Ascending aorta (tissue), 2 donors: Measurements from ENCODE around the gene RGSL1. TPM values are rescaled to one million over a fixed set of nuclear protein-coding genes. Genes with fewer than 3 reads are reported as not detected.

Source experiments
- DNase-seq, 2 donors: peaks; one replicate each; pipeline ENCODE4 v3.0.0-alpha.2; 2019; ENCODE audit warnings: low spot score in 2 of 2
- H3K27ac ChIP-seq, 2 donors: fragments of 200-600 bp; sonication (generic); one replicate each; pipeline ENCODE4 v1.5.1; 2016 to 2017; ENCODE audit warnings: mild to moderate bottlenecking in 1 of 2
- H3K27me3 ChIP-seq: fragments of 200-600 bp; sonication (generic); one replicate; pipeline ENCODE4 v1.5.1; 2017
- H3K36me3 ChIP-seq, 2 donors: fragments of 200-600 bp; sonication (generic); one replicate each; pipeline ENCODE4 v1.5.1; 2016
- H3K4me1 ChIP-seq, 2 donors: fragments of 200-600 bp; sonication (generic); one replicate each; pipeline ENCODE4 v1.5.1; 2016 to 2017; ENCODE audit warnings: mild to moderate bottlenecking in 1 of 2
- H3K4me3 ChIP-seq, 2 donors: fragments of 200-600 bp; sonication (generic); one replicate each; pipeline ENCODE4 v1.5.1; 2016 to 2017; ENCODE audit warnings: mild to moderate bottlenecking in 1 of 2
- H3K9me3 ChIP-seq, 2 donors: fragments of 200-600 bp; sonication (generic); one replicate each; pipeline ENCODE4 v1.5.1; 2016
- CTCF ChIP-seq, 3 experiments: fragments of 200-600 bp in 2 of 3; fragments of 450-650 bp in 1 of 3; sonication (generic) in 2 of 3; IDR thresholded peaks; one replicate each; pipeline ENCODE4 v1.5.1; 2016 to 2019; ENCODE audit warnings: antibody characterized with exemption in 3 of 3, mild to moderate bottlenecking in 1 of 3, moderate library complexity in 1 of 3
- intact Hi-C: fragments of 100-400 bp; cut with DNase I; formaldehyde crosslinking; loops from one replicate; pipeline ENCODE4 v1.15.1; 2023
- total RNA-seq: library from RNA; depleted of rRNA; stranded (reverse); fragments of >200 nt; gene quantifications from one replicate; pipeline ENCODE4 v1.1.0, GENCODE V29; 2016

The RGSL1 gene
- total RNA-seq, 1 donor from 2014 or later = not detected

DNA sequence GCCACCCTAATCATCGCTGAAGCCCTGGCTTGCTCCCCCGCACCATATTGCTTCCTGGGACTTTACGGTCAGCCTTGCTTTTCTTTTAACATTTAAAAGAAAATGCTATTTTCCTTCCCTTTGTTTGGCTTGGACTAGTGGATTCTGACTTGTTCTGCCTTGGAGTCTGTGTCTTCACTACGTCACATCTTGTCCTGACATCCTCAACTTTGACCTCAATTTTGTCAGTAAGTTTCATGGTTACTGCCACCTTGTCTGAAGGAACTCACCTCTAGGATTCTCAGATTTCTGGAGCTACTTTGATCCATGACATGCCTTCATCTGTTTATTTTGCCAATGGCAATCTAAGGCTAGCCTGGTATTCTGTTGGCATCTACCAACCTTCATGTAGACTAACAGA is 134.8 kb downstream of the RGSL1 start:
- intact Hi-C loops = no loop called here
- no peak for DNase-seq
- H3K27me3 ChIP-seq = no peaks in the 10 kb centered on the region
- H3K9me3 ChIP-seq = peaks cover 0 to 7% of the 10 kb centered on the region in 2 donors
- H3K36me3 ChIP-seq = peaks cover 5 to 30% of the 10 kb centered on the region in 2 donors
- no peak overlapping the region for H3K27ac ChIP-seq
- no peak for TF ChIP-seq CTCF (IDR thresholded peaks at IDR 0.05)
- H3K4me3 ChIP-seq = no peak overlapping the region
- peaks cover 0 to 15% of the 10 kb centered on the region in 2 donors for H3K4me1 ChIP-seq

DNA sequence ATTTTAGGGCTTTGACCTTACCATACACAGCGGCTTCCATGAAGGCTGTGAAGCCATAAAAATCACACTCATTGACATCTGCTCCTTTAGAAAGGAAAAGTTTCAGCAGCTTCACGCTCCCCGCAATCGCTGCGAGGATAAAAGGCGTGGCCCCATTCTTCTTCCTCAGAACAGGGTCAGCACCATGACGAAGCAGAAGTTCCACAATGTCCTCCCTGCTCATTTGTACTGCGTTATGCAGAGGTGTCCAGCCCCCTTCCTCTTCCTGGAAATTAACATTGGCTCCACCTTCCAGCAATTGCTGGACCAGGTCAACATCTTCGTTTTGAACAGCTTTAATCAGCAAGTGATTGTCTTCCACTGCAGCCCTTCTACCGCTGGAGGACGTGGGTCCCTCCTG is 136.4 kb downstream of the RGSL1 start:
- Histone ChIP-seq H3K4me3 (no peak overlapping the region), H3K27me3 (no peaks in the 10 kb centered on the region), H3K27ac (no peak overlapping the region), H3K36me3 (peaks cover 3 to 14% of the 10 kb centered on the region in 2 donors), H3K9me3 (peaks cover 0 to 7% of the 10 kb centered on the region in 2 donors), H3K4me1 (peaks cover 0 to 15% of the 10 kb centered on the region in 2 donors)
- DNase-seq = no peak
- intact Hi-C loops = no loop called here
- TF ChIP-seq CTCF (IDR thresholded peaks at IDR 0.05) = no peak

DNA sequence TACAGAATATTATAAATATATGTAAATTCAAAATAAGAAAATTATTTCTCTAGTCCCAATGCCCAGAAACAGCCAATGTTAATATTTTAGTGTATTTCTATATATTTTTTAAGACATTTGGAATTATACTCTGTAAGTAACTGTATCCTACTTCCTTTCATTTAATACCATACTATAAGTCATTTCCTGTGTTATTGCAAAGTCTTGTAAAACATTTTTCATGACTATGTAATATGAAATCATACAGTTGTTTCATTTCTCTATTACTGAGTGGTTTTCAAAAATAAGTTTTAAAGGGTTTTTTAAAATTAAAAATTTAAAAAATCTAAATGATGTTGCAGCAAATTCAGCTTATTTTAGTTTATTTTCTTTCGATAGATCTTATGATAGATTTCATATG is 137.1 kb downstream of the RGSL1 start:
- intact Hi-C loops = no loop called here
- Histone ChIP-seq H3K27me3 (no peaks in the 10 kb centered on the region), H3K4me1 (peaks cover 0 to 15% of the 10 kb centered on the region in 2 donors), H3K4me3 (no peak overlapping the region), H3K36me3 (peaks cover 0 to 7% of the 10 kb centered on the region in 2 donors), H3K9me3 (peaks cover 0 to 7% of the 10 kb centered on the region in 2 donors), H3K27ac (no peak overlapping the region)
- no peak for DNase-seq
- no peak for TF ChIP-seq CTCF (IDR thresholded peaks at IDR 0.05)

DNA sequence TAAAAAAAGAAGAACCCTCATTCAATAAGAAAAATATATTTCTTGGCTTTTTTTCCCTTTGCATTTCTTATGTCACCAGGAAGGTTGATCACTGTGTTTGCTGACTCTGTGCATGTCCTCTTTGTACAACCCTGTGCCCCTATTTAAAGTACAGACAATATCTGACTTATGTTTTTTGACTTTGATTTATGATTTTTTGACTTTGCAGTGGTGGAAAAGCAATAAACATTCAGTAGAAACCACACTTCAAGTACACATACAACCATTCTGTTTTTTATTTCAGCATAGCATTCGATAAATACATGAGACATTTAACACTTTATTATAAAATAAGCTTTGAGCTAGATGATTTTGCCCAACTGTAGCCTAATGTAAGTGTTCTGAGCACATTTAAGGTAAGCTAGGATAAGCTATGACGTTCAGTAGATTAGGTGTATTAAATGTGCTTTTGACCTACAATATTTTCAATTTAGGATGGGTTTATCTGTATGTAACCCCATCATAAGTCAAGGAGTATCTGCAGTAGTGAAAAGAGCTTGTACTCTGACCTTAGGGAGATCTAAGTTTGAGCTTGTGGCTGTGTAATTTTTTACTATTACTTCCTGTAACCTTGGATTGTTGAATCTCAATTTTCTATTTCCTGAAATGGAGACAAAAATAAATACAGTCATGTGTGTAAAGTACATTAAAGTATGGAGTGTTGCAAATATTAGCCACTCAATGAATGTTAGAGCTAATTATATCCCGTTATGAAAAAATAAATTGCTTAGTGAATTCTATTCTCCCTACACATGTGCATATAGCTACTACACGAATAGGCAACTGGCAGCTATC is 137.9 kb downstream of the RGSL1 start:
- H3K9me3 ChIP-seq = peaks cover 0 to 7% of the 10 kb centered on the region in 2 donors
- peak overlapping the region; percentile 73 to 91 for H3K4me3 ChIP-seq
- intact Hi-C loops = no loop called here
- H3K27ac ChIP-seq = peak overlapping the region in 1 of 2 donors; percentile 89
- peaks cover 0 to 15% of the 10 kb centered on the region in 2 donors for H3K4me1 ChIP-seq
- no peaks in the 10 kb centered on the region for H3K36me3 ChIP-seq
- no peak for DNase-seq
- no peak for TF ChIP-seq CTCF (IDR thresholded peaks at IDR 0.05)
- H3K27me3 ChIP-seq = no peaks in the 10 kb centered on the region

- intact Hi-C loops = no loop called here
- peak within 1 kb of the TSS; percentile 89 to 91 for H3K27ac ChIP-seq
- peaks cover 0 to 15% of the 10 kb centered on the region in 2 donors for H3K4me1 ChIP-seq
- DNase-seq = peak; percentile 50 to 88
- peak within 1 kb of the TSS; percentile 73 to 91 for H3K4me3 ChIP-seq
- TF ChIP-seq CTCF (IDR thresholded peaks at IDR 0.05) = no peak
- no peaks in the 10 kb centered on the region for H3K36me3 ChIP-seq
- H3K27me3 ChIP-seq = no peaks in the 10 kb centered on the region
- peaks cover 0 to 7% of the 10 kb centered on the region in 2 donors for H3K9me3 ChIP-seq
Observed at GRCh38 chr1:182588500-182589396, 138.8 kb downstream of the RGSL1 start, which contains the start of gene RNASEL. RNASEL (minus strand) TSS chr1:182589256; CDS start chr1:182586806, 2,450 bp downstream.
